ENCODE data around the gene NCSTN.

NCSTN gene

GRCh38 chr1:160352555-160352954 is 9.4 kb downstream of the NCSTN start:
- no peak for DNase-seq

- no peak for DNase-seq
These were observed 10.0 kb downstream of the NCSTN start for GRCh38 chr1:160353223-160353622.

- peak in 1 of 2 donors; percentile 14 for DNase-seq
These were observed 11.3 kb downstream of the NCSTN start for GRCh38 chr1:160354388-160354985.

GRCh38 chr1:160357286-160358002 is 14.3 kb downstream of the NCSTN start:
- no peak for DNase-seq

- DNase-seq = no peak
These were observed 14.9 kb downstream of the NCSTN start for GRCh38 chr1:160358073-160358472.

- DNase-seq = no peak
These were observed 16.5 kb downstream of the NCSTN start for GRCh38 chr1:160359559-160360226.

- no peak for DNase-seq
These were observed 17.1 kb downstream of the NCSTN start for GRCh38 chr1:160360227-160360695.

- no peak for DNase-seq
These were observed 18.0 kb downstream of the NCSTN start for GRCh38 chr1:160361199-160361598.

GRCh38 chr1:160361814-160362167 is 18.6 kb downstream of the NCSTN start:
- no peak for DNase-seq

- DNase-seq = no peak
These were observed 19.2 kb downstream of the NCSTN start for GRCh38 chr1:160362168-160362957.

- DNase-seq = no peak
These were observed 19.8 kb downstream of the NCSTN start for GRCh38 chr1:160363010-160363409.

- no peak for DNase-seq
These were observed 21.0 kb downstream of the NCSTN start for GRCh38 chr1:160363951-160364735.

- no peak for DNase-seq
These were observed 22.1 kb downstream of the NCSTN start for GRCh38 chr1:160365325-160365724.

GRCh38 chr1:160366731-160367515 is 23.7 kb downstream of the NCSTN start, which contains the start of gene NHLH1:
Gene NHLH1, plus strand, starts transcription at chr1:160367071. Its CDS starts 3,661 bp downstream, at chr1:160370732.
- DNase-seq = no peak

- DNase-seq = no peak
These were observed 24.3 kb downstream of the NCSTN start for GRCh38 chr1:160367516-160367900.

- DNase-seq = peak in 1 of 2 donors; percentile 63
These were observed 25.0 kb downstream of the NCSTN start for GRCh38 chr1:160367934-160368923.

- DNase-seq = no peak
These were observed 25.9 kb downstream of the NCSTN start for GRCh38 chr1:160369087-160369486.

GRCh38 chr1:160370561-160371345 is 27.6 kb downstream of the NCSTN start:
- DNase-seq = no peak

GRCh38 chr1:160371346-160371631 is 28.1 kb downstream of the NCSTN start:
- DNase-seq = no peak

GRCh38 chr1:160371756-160372155 is 28.6 kb downstream of the NCSTN start:
- no peak for DNase-seq

Measured in bone marrow (tissue), 2 donors.